Naive B cell (primary cell): ENCODE results near the gene FAM120B. TPM values are rescaled to one million over a fixed set of nuclear protein-coding genes. Genes with fewer than 3 reads are reported as not detected.
"Not testable (repeated sequence)": the region's sequence is repeated elsewhere in the genome, so short reads cannot be mapped to it uniquely, and the experiment has no call there.

Experiments
- ATAC-seq, 2 donors: fragments of 150-1000 bp; cut with Tn5 transposase; 2 replicates each; pipeline ENCODE4 v1.10.0; 2021; ENCODE audit warnings: low read depth in 2 of 2, mild to moderate bottlenecking in 2 of 2, moderate library complexity in 2 of 2
- DNase-seq: peaks from one replicate; pipeline ENCODE4 v3.0.0; 2022
- H3K27ac Mint-ChIP-seq, 6 donors: one replicate each; pipeline ENCODE4 v1.8.0; 2020 to 2022; ENCODE audit warnings: mild to moderate bottlenecking in 6 of 6, mixed read lengths in 6 of 6, moderate library complexity in 5 of 6, inconsistent platforms in 2 of 6
- H3K27me3 Mint-ChIP-seq, 3 donors: one replicate each; pipeline ENCODE4 v1.8.0; 2021 to 2022; ENCODE audit warnings: mixed read lengths in 3 of 3, mild to moderate bottlenecking in 1 of 3
- H3K36me3 Mint-ChIP-seq, 2 donors: one replicate each; pipeline ENCODE4 v1.8.0; 2020 to 2022; ENCODE audit warnings: mixed read lengths in 2 of 2, inconsistent platforms in 1 of 2, mild to moderate bottlenecking in 1 of 2
- H3K4me1 Mint-ChIP-seq, 3 donors: one replicate each; pipeline ENCODE4 v1.8.0; 2020 to 2022; ENCODE audit warnings: mixed read lengths in 3 of 3, inconsistent platforms in 1 of 3, mild to moderate bottlenecking in 1 of 3, moderate library complexity in 1 of 3
- H3K4me3 Mint-ChIP-seq, 8 donors: one replicate each; pipeline ENCODE4 v1.8.0; 2020 to 2022; ENCODE audit warnings: mild to moderate bottlenecking in 8 of 8, mixed read lengths in 8 of 8, moderate library complexity in 8 of 8, inconsistent platforms in 2 of 8
- H3K9me3 Mint-ChIP-seq, 7 donors: one replicate each; pipeline ENCODE4 v1.8.0; 2020 to 2022; ENCODE audit warnings: mixed read lengths in 7 of 7, mild to moderate bottlenecking in 5 of 7, inconsistent platforms in 2 of 7, moderate library complexity in 1 of 7
- polyA plus RNA-seq, 6 donors: library from polyadenylated mRNA; unstranded; fragments of 300-500 nt; fragmentation: Illumina TruSeq; gene quantifications; one replicate each; pipeline ENCODE4 v1.2.3, GENCODE V29; 2021; ENCODE audit warnings: low read depth in 6 of 6

FAM120B gene
- polyA plus RNA-seq, 6 donors from 2014 or later, result 8.3 to 35.2 (median 27.5) TPM

GRCh38 chr6:170305805-170306323 lies 694 bp upstream of the FAM120B start:
- no peak for DNase-seq
- Mint-ChIP-seq H3K4me3 (peak overlapping the region; percentile 78 to 98 (median 94)), H3K4me1 (peaks cover 30 to 39% (median 38%) of the 10 kb centered on the region in 3 donors), H3K9me3 (peaks cover 4 to 10% (median 5%) of the 10 kb centered on the region in 7 donors), H3K27me3 (peaks cover 25 to 37% (median 26%) of the 10 kb centered on the region in 3 donors), H3K27ac (peak overlapping the region in 5 of 6 donors; percentile 38 to 97 (median 63)), H3K36me3 (peaks cover 8 to 11% of the 10 kb centered on the region in 2 donors)
- no peak for ATAC-seq

- Mint-ChIP-seq H3K27ac (peak overlapping the region; percentile 95 to 98 (median 97)), H3K36me3 (peaks cover 0 to under 1% of the 10 kb centered on the region in 2 donors), H3K4me1 (peaks cover 37 to 48% (median 47%) of the 10 kb centered on the region in 3 donors), H3K9me3 (peaks cover 0 to 2% (median 0%) of the 10 kb centered on the region in 7 donors), H3K4me3 (peak overlapping the region; percentile 93 to 98 (median 96)), H3K27me3 (peaks cover 14 to 25% (median 19%) of the 10 kb centered on the region in 3 donors)
- no peak for ATAC-seq
- DNase-seq, result no peak
Observed at GRCh38 chr6:170307080-170307545, 555 bp downstream of the FAM120B start.

GRCh38 chr6:170308761-170309160 lies 2.2 kb downstream of the FAM120B start:
- ATAC-seq, result no peak
- peaks cover 0 to 2% (median 0%) of the 10 kb centered on the region in 7 donors for H3K9me3 Mint-ChIP-seq
- no peaks in the 10 kb centered on the region for H3K36me3 Mint-ChIP-seq
- no peak for DNase-seq
- H3K27me3 Mint-ChIP-seq, result peaks cover 6 to 10% (median 8%) of the 10 kb centered on the region in 3 donors
- peak overlapping the region in 6 of 8 donors; percentile 7 to 98 (median 93) for H3K4me3 Mint-ChIP-seq
- H3K27ac Mint-ChIP-seq, result peak overlapping the region in 5 of 6 donors; percentile 1 to 98 (median 75)
- H3K4me1 Mint-ChIP-seq, result peaks cover 44 to 62% (median 59%) of the 10 kb centered on the region in 3 donors

- Mint-ChIP-seq H3K4me1 (peaks cover 44 to 71% (median 70%) of the 10 kb centered on the region in 3 donors), H3K27ac (peak overlapping the region in 1 of 6 donors; percentile 53), H3K36me3 (no peaks in the 10 kb centered on the region), H3K4me3 (peak overlapping the region in 1 of 8 donors; percentile 33), H3K9me3 (peaks cover 0 to 2% (median 0%) of the 10 kb centered on the region in 7 donors), H3K27me3 (no peaks in the 10 kb centered on the region)
- ATAC-seq, result no peak
- DNase-seq, result no peak
Observed at GRCh38 chr6:170311696-170312095, 5.1 kb downstream of the FAM120B start.

- Mint-ChIP-seq H3K27ac (no peak overlapping the region), H3K4me1 (peaks cover 39 to 61% (median 58%) of the 10 kb centered on the region in 3 donors), H3K4me3 (peak overlapping the region in 1 of 8 donors; percentile 2), H3K27me3 (no peaks in the 10 kb centered on the region), H3K36me3 (peaks cover 7 to 8% of the 10 kb centered on the region in 2 donors), H3K9me3 (no peaks in the 10 kb centered on the region)
- ATAC-seq (no peak), DNase-seq (no peak)
Observed at GRCh38 chr6:170312876-170313275, 6.3 kb downstream of the FAM120B start.

GRCh38 chr6:170313716-170314295 lies 7.2 kb downstream of the FAM120B start:
- ATAC-seq (no peak), DNase-seq (no peak)
- Mint-ChIP-seq H3K4me3 (no peak overlapping the region), H3K9me3 (no peaks in the 10 kb centered on the region), H3K4me1 (peaks cover 30 to 51% (median 49%) of the 10 kb centered on the region in 3 donors), H3K27me3 (no peaks in the 10 kb centered on the region), H3K36me3 (peaks cover 8% of the 10 kb centered on the region in 2 donors), H3K27ac (peak overlapping the region in 2 of 6 donors; percentile 21 to 28)

- H3K27ac Mint-ChIP-seq, result peak overlapping the region in 2 of 6 donors; percentile 44 to 60
- no peak overlapping the region for H3K4me3 Mint-ChIP-seq
- no peaks in the 10 kb centered on the region for H3K27me3 Mint-ChIP-seq
- DNase-seq (no peak), ATAC-seq (no peak)
- H3K9me3 Mint-ChIP-seq, result no peaks in the 10 kb centered on the region
- H3K36me3 Mint-ChIP-seq, result peaks cover 8 to 10% of the 10 kb centered on the region in 2 donors
- H3K4me1 Mint-ChIP-seq, result peaks cover 31 to 56% (median 51%) of the 10 kb centered on the region in 3 donors
Observed at GRCh38 chr6:170314983-170315382, 8.4 kb downstream of the FAM120B start.

- no peak for DNase-seq
- H3K9me3 Mint-ChIP-seq, result no peaks in the 10 kb centered on the region
- peaks cover 31 to 56% (median 51%) of the 10 kb centered on the region in 3 donors for H3K4me1 Mint-ChIP-seq
- H3K4me3 Mint-ChIP-seq, result no peak overlapping the region
- no peak overlapping the region for H3K27ac Mint-ChIP-seq
- peaks cover 8 to 21% of the 10 kb centered on the region in 2 donors for H3K36me3 Mint-ChIP-seq
- H3K27me3 Mint-ChIP-seq, result no peaks in the 10 kb centered on the region
- no peak for ATAC-seq
Observed at GRCh38 chr6:170316071-170316470, 9.5 kb downstream of the FAM120B start.

- no peak overlapping the region for H3K4me3 Mint-ChIP-seq
- H3K4me1 Mint-ChIP-seq, result peaks cover 28 to 49% (median 47%) of the 10 kb centered on the region in 3 donors
Observed at GRCh38 chr6:170317076-170317475, 10.5 kb downstream of the FAM120B start.

GRCh38 chr6:170317718-170318117 lies 11.2 kb downstream of the FAM120B start:
- no peak overlapping the region for H3K27ac Mint-ChIP-seq
- no peaks in the 10 kb centered on the region for H3K27me3 Mint-ChIP-seq
- ATAC-seq, result no peak
- H3K36me3 Mint-ChIP-seq, result peaks cover 11 to 32% of the 10 kb centered on the region in 2 donors
- no peaks in the 10 kb centered on the region for H3K9me3 Mint-ChIP-seq
- peaks cover 31 to 50% (median 45%) of the 10 kb centered on the region in 3 donors for H3K4me1 Mint-ChIP-seq
- no peak overlapping the region for H3K4me3 Mint-ChIP-seq
- DNase-seq, result no peak

More at GRCh38 chr6:170317076-170317475, 10.5 kb downstream of the FAM120B start:
- ATAC-seq (no peak), DNase-seq (no peak)
- Mint-ChIP-seq H3K9me3 (no peaks in the 10 kb centered on the region), H3K36me3 (peaks cover 8 to 26% of the 10 kb centered on the region in 2 donors), H3K27me3 (no peaks in the 10 kb centered on the region), H3K27ac (peak overlapping the region in 2 of 6 donors; percentile 15 to 59)

- Mint-ChIP-seq H3K36me3 (peaks cover 39 to 55% of the 10 kb centered on the region in 2 donors), H3K27ac (peak overlapping the region in 1 of 6 donors; percentile 70), H3K4me1 (peaks cover 0 to 15% (median 8%) of the 10 kb centered on the region in 3 donors), H3K9me3 (no peaks in the 10 kb centered on the region), H3K4me3 (no peak overlapping the region), H3K27me3 (no peaks in the 10 kb centered on the region)
- ATAC-seq, result no peak
- DNase-seq, result no peak
Observed at GRCh38 chr6:170329321-170329720, 22.8 kb downstream of the FAM120B start.

- not testable (repeated sequence) for H3K4me3 Mint-ChIP-seq, H3K27me3 Mint-ChIP-seq, DNase-seq, H3K27ac Mint-ChIP-seq, H3K9me3 Mint-ChIP-seq, ATAC-seq
- peaks cover 20 to 31% (median 20%) of the 10 kb centered on the region in 3 donors for H3K4me1 Mint-ChIP-seq
- peaks cover 12 to 56% of the 10 kb centered on the region in 2 donors for H3K36me3 Mint-ChIP-seq
Observed at GRCh38 chr6:170335199-170335598, 28.6 kb downstream of the FAM120B start.

GRCh38 chr6:170344631-170345576 lies 38.3 kb downstream of the FAM120B start:
- H3K9me3 Mint-ChIP-seq, result no peaks in the 10 kb centered on the region
- no peak for DNase-seq
- H3K36me3 Mint-ChIP-seq, result peaks cover 30 to 34% of the 10 kb centered on the region in 2 donors
- H3K27me3 Mint-ChIP-seq, result no peaks in the 10 kb centered on the region
- peaks cover 0 to 14% (median 10%) of the 10 kb centered on the region in 3 donors for H3K4me1 Mint-ChIP-seq
- peak overlapping the region in 1 of 6 donors; percentile 78 for H3K27ac Mint-ChIP-seq
- no peak for ATAC-seq
- H3K4me3 Mint-ChIP-seq, result no peak overlapping the region
